ENCODE measurements around the gene DOCK4. TPM values are rescaled to one million over a fixed set of nuclear protein-coding genes. Genes with fewer than 3 reads are reported as not detected.

Gene DOCK4
- total and polyA plus RNA-seq, 2 of the 8 experiments (the other 6 are each of a cell fraction or from before 2014, with no cell fraction given) = 5.1 to 23.6 TPM

DNA sequence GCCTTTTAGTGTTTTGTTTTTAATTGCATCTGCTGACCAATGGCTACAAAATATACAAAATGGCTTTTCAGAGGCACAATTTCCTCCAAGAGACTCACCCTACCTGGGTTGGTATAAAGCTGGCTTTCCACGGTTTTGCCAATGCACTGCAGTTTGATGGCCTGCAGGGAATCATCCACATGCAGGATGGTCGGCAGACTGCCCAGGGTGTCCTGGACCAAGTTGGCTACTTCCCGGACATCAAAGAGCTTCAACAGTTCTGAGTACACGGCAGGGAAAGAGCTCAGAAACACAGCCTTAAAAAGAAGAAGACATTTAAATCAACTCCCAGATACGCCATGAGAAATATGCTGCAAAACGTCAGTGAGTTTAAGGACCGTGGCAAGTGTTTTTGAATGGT lies 342.9 kb downstream of the DOCK4 start:
- Histone ChIP-seq H3K79me2 (ENCODE audit: control insufficient read depth in 1 of 2, insufficient read depth in 2 of 2, low read length in 2 of 2) (no peaks in the 10 kb centered on the region), H2BK5ac (ENCODE audit: low read depth, low read length) (no peak overlapping the region), H2BK20ac (ENCODE audit: low read length) (no peak overlapping the region), H3K36me3 (ENCODE audit: control insufficient read depth in 2 of 4, insufficient read depth in 4 of 4, low read length in 3 of 4) (no peaks in the 10 kb centered on the region), H4K5ac (ENCODE audit: insufficient read length, low read depth, low read length) (no peak overlapping the region), H3K4me2 (ENCODE audit: insufficient read depth in 1 of 2, low read depth in 2 of 2, low read length in 2 of 2) (no peak overlapping the region), H3K9me3 (ENCODE audit: insufficient read depth in 2 of 2, low read depth in 1 of 2, low read length in 1 of 2) (no peaks in the 10 kb centered on the region), H4K8ac (ENCODE audit: extremely low read depth, insufficient read depth, low read length) (no peak overlapping the region), H2AK5ac (ENCODE audit: low read depth, low read length) (no peak overlapping the region), H2BK15ac (ENCODE audit: low read length) (no peak overlapping the region), H3K27me3 (replicated peaks in 1 of 4; ENCODE audit: control insufficient read depth in 3 of 4, extremely low read depth in 1 of 4, insufficient read depth in 3 of 4, low read length in 3 of 4) (no peaks in the 10 kb centered on the region), H4K91ac (replicated peaks; ENCODE audit: insufficient read length, low read length) (no peak overlapping the region), H3K14ac (ENCODE audit: insufficient read length) (no peak overlapping the region), H2BK12ac (ENCODE audit: low read depth, low read length) (no peak overlapping the region), H2BK120ac (replicated peaks; ENCODE audit: low read depth, low read length) (no peak overlapping the region), H3K23me2 (ENCODE audit: low read depth, low read length) (no peaks in the 10 kb centered on the region; the same call in 1 of the 2 replicates), H3K27ac (ENCODE audit: low read depth, low read length) (no peak overlapping the region), H3K4ac (replicated peaks; ENCODE audit: insufficient read length, low read depth, low read length) (no peak overlapping the region), H3K23ac (ENCODE audit: insufficient read length) (no peak overlapping the region), H3K56ac (replicated peaks; ENCODE audit: insufficient read length, low read depth, low read length) (no peak overlapping the region), H3K4me3 (ENCODE audit: extremely low read depth in 1 of 4, insufficient read depth in 2 of 4, low read depth in 3 of 4, low read length in 4 of 4) (no peak overlapping the region), H4K20me1 (replicated peaks in 1 of 2; ENCODE audit: control insufficient read depth in 1 of 2, insufficient read depth in 2 of 2, low read length in 2 of 2) (no peaks in the 10 kb centered on the region), H3K9ac (replicated peaks in 1 of 4; ENCODE audit: extremely low read depth in 1 of 4, low read depth in 3 of 4, low read length in 3 of 4) (no peak overlapping the region), H3K18ac (ENCODE audit: extremely low read depth, low read length) (no peak overlapping the region), H2AFZ (ENCODE audit: low read length) (no peak overlapping the region), H3K79me1 (ENCODE audit: low read depth, low read length) (no peaks in the 10 kb centered on the region), H3K4me1 (replicated peaks in 1 of 4; ENCODE audit: control insufficient read depth in 3 of 4, insufficient read depth in 4 of 4, low read length in 3 of 4) (peaks cover 0 to 4% (median 0%) of the 10 kb centered on the region in 4 experiments; a peak in 1 of 7 replicates)
- POLR2A ChIA-PET (ENCODE audit: partially characterized antibody) = no interaction called here
- WGBS, 2 experiments (ENCODE audit: extremely low coverage in 1 of 2, insufficient coverage in 1 of 2, insufficient read length in 1 of 2, insufficient replicate concordance in 2 of 2, low coverage in 1 of 2, low lambda C conversion rate in 2 of 2, missing lambda C conversion rate in 1 of 2) = 85% methylated on average over 7 of the region's 7 CpGs; no CpG with 5 or more reads in 1 of the 2 experiments
- no peak for FAIRE-seq
- CTCF ChIA-PET (ENCODE audit: partially characterized antibody) = interaction anchor here (0.7 to 5.8 kb wide), 5 partner anchors 9 to 949 kb away, joined by 3 to 69 read pairs (median 4); no protein-coding TSS in a partner anchor
- no peak for DNase-seq (ENCODE audit: low read depth in 1 of 2, low spot score in 2 of 2)
- TF ChIP-seq TAF7 (optimal IDR thresholded peaks at IDR 0.05; ENCODE audit: borderline replicate concordance, low read depth, low read length) (no peak), CTBP2 (IDR thresholded peaks at IDR 0.05; ENCODE audit: borderline replicate concordance, insufficient read depth, insufficient read length, low read length) (no peak), JUN (IDR thresholded peaks at IDR 0.05; ENCODE audit: low read depth, low read length) (no peak)
- TF ChIP-seq, protein P1, sequence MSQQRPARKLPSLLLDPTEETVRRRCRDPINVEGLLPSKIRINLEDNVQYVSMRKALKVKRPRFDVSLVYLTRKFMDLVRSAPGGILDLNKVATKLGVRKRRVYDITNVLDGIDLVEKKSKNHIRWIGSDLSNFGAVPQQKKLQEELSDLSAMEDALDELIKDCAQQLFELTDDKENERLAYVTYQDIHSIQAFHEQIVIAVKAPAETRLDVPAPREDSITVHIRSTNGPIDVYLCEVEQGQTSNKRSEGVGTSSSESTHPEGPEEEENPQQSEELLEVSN (IDR thresholded peaks at IDR 0.05) = no peak

Data from H1 (cell line).